CD4-positive, alpha-beta T cell treated with Interleukin-10 for 1 hour (primary cell): ENCODE measurements around the gene KCNQ1.

Source experiments
- DNase-seq: peaks from one replicate; pipeline ENCODE4 v3.0.0-alpha.2; 2020

The KCNQ1 gene

GRCh38 chr11:2410616-2411015 lies 34.2 kb upstream of the KCNQ1 start:
- no peak for DNase-seq

- DNase-seq: no peak
Measured at GRCh38 chr11:2411446-2412305, 33.1 kb upstream of the KCNQ1 start.

- DNase-seq: no peak
Measured at GRCh38 chr11:2412323-2412722, 32.5 kb upstream of the KCNQ1 start.

GRCh38 chr11:2413742-2414579 lies 30.8 kb upstream of the KCNQ1 start:
- no peak for DNase-seq

GRCh38 chr11:2414616-2415015 lies 30.2 kb upstream of the KCNQ1 start:
- DNase-seq: no peak

- no peak for DNase-seq
Measured at GRCh38 chr11:2415171-2415570, 29.6 kb upstream of the KCNQ1 start.

- no peak for DNase-seq
Measured at GRCh38 chr11:2415601-2416380, 29.0 kb upstream of the KCNQ1 start.

GRCh38 chr11:2416765-2417164 lies 28.0 kb upstream of the KCNQ1 start:
- DNase-seq: no peak

GRCh38 chr11:2417856-2418692 lies 26.7 kb upstream of the KCNQ1 start:
- DNase-seq: no peak

- no peak for DNase-seq
Measured at GRCh38 chr11:2418693-2419360, 26.0 kb upstream of the KCNQ1 start.

- peak; percentile 70 for DNase-seq
Measured at GRCh38 chr11:2419638-2420501, 24.9 kb upstream of the KCNQ1 start.

GRCh38 chr11:2420502-2421225 lies 24.1 kb upstream of the KCNQ1 start:
- DNase-seq: peak; percentile 72

GRCh38 chr11:2421226-2421994 lies 23.4 kb upstream of the KCNQ1 start:
- DNase-seq: no peak

GRCh38 chr11:2421996-2422395 lies 22.8 kb upstream of the KCNQ1 start:
- DNase-seq: no peak

GRCh38 chr11:2422461-2423156 lies 22.2 kb upstream of the KCNQ1 start:
- no peak for DNase-seq

- DNase-seq: no peak
Measured at GRCh38 chr11:2423157-2424025, 21.4 kb upstream of the KCNQ1 start.

GRCh38 chr11:2424811-2425495 lies 19.9 kb upstream of the KCNQ1 start:
- no peak for DNase-seq
